Right lobe of liver (tissue), 6 donors: ENCODE results near the gene DKKL1. TPM values are rescaled to one million over a fixed set of nuclear protein-coding genes. Genes with fewer than 3 reads are reported as not detected.

Source experiments
- ATAC-seq, 4 donors: fragments of 200-7000 bp; cut with Tn5 transposase; one replicate each; pipeline ENCODE4 v1.9.1; 2020; ENCODE audit warnings: mild to moderate bottlenecking in 4 of 4, moderate library complexity in 4 of 4
- DNase-seq, 3 donors: peaks; one replicate each; pipeline ENCODE4 v3.0.0-alpha.2; 2020
- H3K27ac ChIP-seq, 3 donors: fragments of 200-600 bp; one replicate each; pipeline ENCODE4 v1.8.0; 2022
- H3K27me3 ChIP-seq, 2 donors: fragments of 200-600 bp; one replicate each; pipeline ENCODE4 v1.8.0; 2022
- H3K36me3 ChIP-seq, 4 donors: fragments of 200-600 bp; sonication (generic) in 1 of 4; one replicate each; pipeline versions ENCODE4 v1.5.1 to v1.8.0; 2017 to 2022; ENCODE audit warnings: control low read depth in 1 of 4
- H3K4me1 ChIP-seq, 4 donors: fragments of 200-600 bp; sonication (generic) in 1 of 4; one replicate each; pipeline versions ENCODE4 v1.5.1 to v1.8.0; 2017 to 2022; ENCODE audit warnings: control low read depth in 1 of 4
- H3K4me3 ChIP-seq, 3 donors: fragments of 200-600 bp; one replicate each; pipeline ENCODE4 v1.8.0; 2022
- H3K9me3 ChIP-seq, 4 donors: fragments of 200-600 bp; sonication (generic) in 1 of 4; one replicate each; pipeline versions ENCODE4 v1.5.1 to v1.8.0; 2017 to 2022; ENCODE audit warnings: control low read depth in 1 of 4
- CTCF ChIP-seq, 4 donors: fragments of 200-600 bp in 3 of 4; fragments of 450-650 bp in 1 of 4; IDR thresholded peaks; one replicate each; pipeline versions ENCODE4 v1.5.1 to v1.8.0; 2016 to 2022; ENCODE audit warnings: antibody characterized with exemption in 4 of 4, mild to moderate bottlenecking in 2 of 4
- POLR2A ChIP-seq: fragments of 450-650 bp; IDR thresholded peaks from one replicate; pipeline ENCODE4 v1.6.1; 2017; ENCODE audit warnings: antibody characterized with exemption, mild to moderate bottlenecking
- whole genome bisulfite sequencing: methylation state at CpG from one replicate; pipeline ENCODE4 v1.1.6; 2018; ENCODE audit warnings: low coverage, low lambda C conversion rate; ENCODE audit not compliant: insufficient coverage; ENCODE audit errors: missing lambda C conversion rate; 5-methylcytosine and 5-hydroxymethylcytosine counted together
- intact Hi-C, 2 donors: fragments of 100-400 bp; cut with DNase I; formaldehyde crosslinking; loops; one replicate each; pipeline versions ENCODE4 v1.11.2 to v1.14.1; 2022
- total RNA-seq, 6 experiments: library from RNA; depleted of rRNA in 2 of 6; stranded (reverse); fragments of >200 nt in 2 of 6; fragmentation: NEBNext Ultra II Directional in 3 of 6; extraction: Animal tissue kit (Norgen Biotek cat#: 25700) in 3 of 6; gene quantifications; one replicate each; pipeline versions ENCODE4 v1.1.0 to v1.2.4, GENCODE V29; 2016 to 2023
- donor health status: DM: no; HTN: yes; CAD: no.
- donor health status: DM: no; HTN: no; CAD: no.
- donor health status: DM: no; HTN: no; CAD: no.
- donor health status: DM: no; HTN: yes; CAD: no.
- donor health status: DM: no; HTN: yes; CAD: no.

DKKL1 gene
- total RNA-seq, 6 experiments from 2014 or later, result not detected

DNA sequence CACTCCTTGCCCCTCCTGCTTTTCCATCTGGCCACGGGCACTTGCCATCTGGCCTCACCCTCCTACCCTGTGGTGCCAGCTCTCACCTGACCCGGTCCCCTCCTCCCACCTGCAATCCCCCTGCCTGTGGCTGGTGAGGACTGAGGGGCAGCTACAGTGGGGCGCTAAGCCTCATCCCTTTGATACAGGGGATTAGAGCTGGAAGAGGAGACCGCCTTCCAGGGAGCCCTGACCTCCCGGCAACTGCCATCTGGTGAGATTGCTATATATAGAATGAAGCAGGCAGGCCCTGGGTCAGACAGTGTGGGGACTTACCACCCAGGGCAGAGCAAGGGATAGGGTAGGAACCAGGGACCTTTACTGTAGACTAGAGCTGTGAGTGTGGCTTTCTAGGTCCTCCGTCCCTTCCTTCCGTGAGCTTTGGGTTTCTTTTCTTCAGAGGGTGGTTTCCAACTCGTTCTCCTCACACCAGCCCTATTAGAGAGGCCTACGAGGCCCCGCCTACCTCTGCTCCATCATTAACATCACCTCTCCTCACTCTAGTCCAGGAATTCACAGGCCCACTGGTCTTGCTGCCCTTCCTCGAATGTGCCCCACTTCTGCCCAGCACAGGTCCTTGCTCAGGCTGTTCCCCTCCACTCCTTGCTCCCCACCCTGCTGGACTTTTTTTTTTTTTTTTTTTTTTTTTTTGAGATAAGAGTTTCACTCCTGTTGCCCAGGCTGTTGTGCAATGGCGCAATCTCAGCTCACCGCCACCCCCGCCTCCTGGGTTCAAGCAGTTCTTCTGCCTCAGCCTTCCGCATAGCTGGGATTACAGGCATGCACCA lies 32.1 kb downstream of the DKKL1 start:
- Histone ChIP-seq H3K4me1 (no peaks in the 10 kb centered on the region), H3K27me3 (peaks cover 0 to 5% of the 10 kb centered on the region in 2 donors), H3K9me3 (no peaks in the 10 kb centered on the region), H3K27ac (no peak overlapping the region), H3K4me3 (no peak overlapping the region), H3K36me3 (no peaks in the 10 kb centered on the region)
- ATAC-seq, result no peak
- intact Hi-C loops, result loop anchor here in 1 of 2 donors (5.0 kb wide), 1 partner anchor 42 kb away; no protein-coding TSS in a partner anchor
- DNase-seq, result no peak
- TF ChIP-seq CTCF (IDR thresholded peaks at IDR 0.05) (no peak), POLR2A (no peak)
- WGBS, result 64% methylated on average over 10 of the region's 15 CpGs

DNA sequence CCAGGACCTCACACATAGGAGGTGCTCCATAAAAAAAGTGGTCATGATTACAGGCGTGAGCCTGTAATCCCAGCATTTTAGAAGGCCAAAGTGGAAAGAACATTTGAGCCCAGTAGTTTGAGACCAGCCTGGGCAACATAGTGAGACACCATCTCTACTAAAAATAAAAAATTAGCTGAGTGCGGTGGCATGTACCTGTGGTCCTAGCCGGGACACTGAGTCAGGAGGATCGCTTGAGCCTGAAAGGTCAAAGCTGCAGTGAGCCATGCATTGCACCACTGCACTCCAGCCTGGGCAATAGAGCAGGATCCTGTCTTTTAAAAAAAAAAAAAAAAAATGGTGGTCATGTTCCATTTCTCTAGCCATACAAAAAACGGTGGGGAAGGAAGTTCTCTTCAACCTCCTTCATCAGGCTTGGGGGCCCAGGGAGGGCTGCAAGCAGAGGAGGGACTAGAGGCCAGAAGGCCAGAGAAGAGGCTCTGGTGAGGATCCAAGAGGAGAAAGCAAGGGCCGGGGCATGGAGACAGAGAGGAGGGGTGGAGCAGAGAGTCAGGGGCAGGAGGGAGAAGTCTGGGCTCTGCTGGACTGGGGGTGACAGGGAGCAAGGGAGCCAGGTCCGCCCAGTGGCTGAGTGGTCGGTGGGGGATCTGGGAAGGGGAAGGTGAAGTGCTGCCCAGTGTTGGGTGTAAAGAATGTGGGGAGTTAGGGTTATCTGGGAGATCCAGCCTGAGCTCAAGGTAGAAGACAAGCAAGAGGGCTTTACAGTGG lies 33.2 kb downstream of the DKKL1 start:
- no peaks in the 10 kb centered on the region for H3K9me3 ChIP-seq
- H3K4me1 ChIP-seq, result no peaks in the 10 kb centered on the region
- no peak for ATAC-seq
- intact Hi-C loops, result loop anchor here in 1 of 2 donors (5.0 kb wide), 1 partner anchor 40 kb away; no protein-coding TSS in a partner anchor
- WGBS, result 61% methylated on average over 7 of the region's 8 CpGs
- TF ChIP-seq POLR2A (no peak), CTCF (IDR thresholded peaks at IDR 0.05) (no peak)
- H3K36me3 ChIP-seq, result no peaks in the 10 kb centered on the region
- no peak overlapping the region for H3K4me3 ChIP-seq
- DNase-seq, result no peak
- H3K27me3 ChIP-seq, result peaks cover 0 to 5% of the 10 kb centered on the region in 2 donors
- H3K27ac ChIP-seq, result no peak overlapping the region

GRCh38 chr19:49398001-49398615 lies 34.4 kb downstream of the DKKL1 start:
- no peak for TF ChIP-seq CTCF (IDR thresholded peaks at IDR 0.05)
- TF ChIP-seq POLR2A, result no peak
- no peak for DNase-seq
- peaks cover 0 to 5% of the 10 kb centered on the region in 2 donors for H3K27me3 ChIP-seq
- no peak overlapping the region for H3K4me3 ChIP-seq
- WGBS, result 93% methylated on average over 3 of the region's 11 CpGs
- no peak for ATAC-seq
- intact Hi-C loops, result loop anchor here in 1 of 2 donors (5.0 kb wide), 1 partner anchor 39 kb away; no protein-coding TSS in a partner anchor
- H3K9me3 ChIP-seq, result no peaks in the 10 kb centered on the region
- H3K36me3 ChIP-seq, result no peaks in the 10 kb centered on the region
- no peaks in the 10 kb centered on the region for H3K4me1 ChIP-seq
- no peak overlapping the region for H3K27ac ChIP-seq

- 75% methylated on average over 5 of the region's 6 CpGs for WGBS
- H3K9me3 ChIP-seq, result no peaks in the 10 kb centered on the region
- TF ChIP-seq POLR2A (no peak), CTCF (IDR thresholded peaks at IDR 0.05) (no peak)
- H3K4me1 ChIP-seq, result no peaks in the 10 kb centered on the region
- H3K27ac ChIP-seq, result no peak overlapping the region
- H3K27me3 ChIP-seq, result peaks cover 0 to 5% of the 10 kb centered on the region in 2 donors
- no peaks in the 10 kb centered on the region for H3K36me3 ChIP-seq
- DNase-seq, result no peak
- intact Hi-C loops, result loop anchor here in 1 of 2 donors (5.0 kb wide), 1 partner anchor 38 kb away; no protein-coding TSS in a partner anchor
- H3K4me3 ChIP-seq, result no peak overlapping the region
- ATAC-seq, result no peak
Measured at GRCh38 chr19:49398931-49399330, 35.3 kb downstream of the DKKL1 start.
